Esophagus (tissue), 2 donors: ENCODE results near the gene SLC9C2. TPM values are rescaled to one million over a fixed set of nuclear protein-coding genes. Genes with fewer than 3 reads are reported as not detected.
"Not testable (repeated sequence)": the region's sequence is repeated elsewhere in the genome, so short reads cannot be mapped to it uniquely, and the experiment has no call there.

Source experiments
- H3K27ac ChIP-seq, 2 donors: one replicate each; pipeline ENCODE4 v1.5.1; 2013; ENCODE audit warnings: low read depth in 2 of 2, mild to moderate bottlenecking in 2 of 2, inconsistent platforms in 1 of 2, low read length in 1 of 2, moderate library complexity in 1 of 2
- H3K27me3 ChIP-seq, 2 donors: one replicate each; pipeline ENCODE4 v1.6.1; 2013; ENCODE audit warnings: low read length in 2 of 2, control low read depth in 1 of 2, mild to moderate bottlenecking in 1 of 2; ENCODE audit not compliant: insufficient read depth in 2 of 2, control insufficient read depth in 1 of 2
- H3K36me3 ChIP-seq, 2 donors: one replicate each; pipeline ENCODE4 v1.6.1; 2013; ENCODE audit warnings: low read length in 1 of 2; ENCODE audit not compliant: control insufficient read depth in 2 of 2, insufficient read depth in 2 of 2
- H3K4me1 ChIP-seq, 2 donors: one replicate each; pipeline ENCODE4 v1.6.1; 2013; ENCODE audit warnings: low read length in 1 of 2; ENCODE audit not compliant: control insufficient read depth in 2 of 2, insufficient read depth in 2 of 2
- H3K4me3 ChIP-seq, 2 donors: one replicate each; pipeline ENCODE4 v1.5.1; 2013; ENCODE audit warnings: low read length in 2 of 2, mild to moderate bottlenecking in 2 of 2, low read depth in 1 of 2, moderate library complexity in 1 of 2
- H3K9me3 ChIP-seq, 2 donors: one replicate each; pipeline ENCODE4 v1.6.1; 2013; ENCODE audit warnings: mild to moderate bottlenecking in 2 of 2, low read depth in 1 of 2, low read length in 1 of 2, moderate library complexity in 1 of 2; ENCODE audit not compliant: control insufficient read depth in 2 of 2, insufficient read depth in 1 of 2
- WGBS, 2 donors: extraction: QIAGEN DNeasy Blood & Tissue Kit; methylation state at CpG; one replicate each; pipeline ENCODE4 v1.1.7; 2013; 5-methylcytosine and 5-hydroxymethylcytosine counted together
- polyA plus RNA-seq, 2 donors: library from polyadenylated mRNA; stranded (reverse); fragments of 200-250 nt; gene quantifications; one replicate each; pipeline ENCODE4 v1.2.3, GENCODE V29; 2013
- donor health status: healthy with polysubstance abuse.
- donor health status: Bipolar disorder and iron deficiency.

Gene SLC9C2
- polyA plus RNA-seq, 2 donors: not detected

DNA sequence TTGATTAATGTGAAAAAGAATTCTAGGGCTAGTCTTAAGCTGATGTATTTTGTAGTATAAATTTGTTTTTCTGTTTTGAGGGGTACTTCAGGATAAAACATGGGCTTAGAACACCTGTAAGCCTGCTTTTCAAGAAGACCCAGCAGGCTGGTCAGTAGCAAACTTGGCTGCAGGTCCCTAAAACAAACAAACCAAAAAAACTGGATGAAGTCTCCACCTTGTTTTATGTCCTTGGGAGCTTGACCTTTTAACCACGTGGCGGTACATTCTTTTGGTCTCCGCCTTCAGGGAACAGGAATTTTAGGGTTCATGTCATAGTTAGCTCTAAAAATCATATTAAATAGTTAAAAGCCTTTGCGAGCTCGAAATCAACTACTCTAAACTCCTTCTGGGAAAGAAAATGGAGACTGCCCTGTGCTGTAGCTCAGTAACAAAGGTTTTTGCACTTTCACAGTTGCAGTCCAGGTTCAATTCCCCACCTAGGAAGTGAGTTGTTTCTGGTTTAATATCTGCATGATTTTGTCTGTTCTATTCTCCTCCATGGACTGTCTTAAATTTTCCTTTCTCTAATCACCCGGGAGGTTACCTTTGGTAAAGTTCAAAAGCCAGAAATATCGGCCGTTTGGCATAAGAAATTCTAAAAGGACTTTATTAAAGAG is 107.1 kb downstream of the SLC9C2 start:
- Histone ChIP-seq H3K27ac (no peak overlapping the region), H3K4me3 (no peak overlapping the region), H3K9me3 (no peaks in the 10 kb centered on the region), H3K4me1 (no peaks in the 10 kb centered on the region), H3K27me3 (no peaks in the 10 kb centered on the region), H3K36me3 (no peaks in the 10 kb centered on the region)
- 78 to 89% methylated on average over 8 of the region's 8 CpGs for WGBS, 2 donors

DNA sequence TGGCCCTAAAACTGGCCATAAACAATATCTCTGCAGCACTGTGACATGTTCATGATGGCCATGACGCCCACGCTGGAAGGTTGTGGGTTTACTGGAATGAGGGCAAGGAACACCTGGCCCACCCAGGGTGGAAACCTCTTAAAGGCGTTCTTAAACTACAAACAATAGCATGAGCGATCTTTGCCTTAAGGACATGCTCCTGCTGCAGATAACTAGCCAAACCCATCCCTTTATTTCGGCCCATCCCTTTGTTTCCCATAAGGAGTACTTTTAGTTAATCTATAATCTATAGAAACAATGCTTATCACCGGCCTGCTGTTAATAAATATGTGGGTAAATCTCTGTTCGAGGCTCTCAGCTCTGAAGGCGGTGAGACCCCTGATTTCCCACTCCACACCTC is 109.7 kb downstream of the SLC9C2 start:
- not testable (repeated sequence) for H3K36me3 ChIP-seq, H3K4me1 ChIP-seq, H3K27me3 ChIP-seq, H3K27ac ChIP-seq, H3K4me3 ChIP-seq, H3K9me3 ChIP-seq
- 93 to 95% methylated on average over 8 of the region's 8 CpGs for WGBS, 2 donors

DNA sequence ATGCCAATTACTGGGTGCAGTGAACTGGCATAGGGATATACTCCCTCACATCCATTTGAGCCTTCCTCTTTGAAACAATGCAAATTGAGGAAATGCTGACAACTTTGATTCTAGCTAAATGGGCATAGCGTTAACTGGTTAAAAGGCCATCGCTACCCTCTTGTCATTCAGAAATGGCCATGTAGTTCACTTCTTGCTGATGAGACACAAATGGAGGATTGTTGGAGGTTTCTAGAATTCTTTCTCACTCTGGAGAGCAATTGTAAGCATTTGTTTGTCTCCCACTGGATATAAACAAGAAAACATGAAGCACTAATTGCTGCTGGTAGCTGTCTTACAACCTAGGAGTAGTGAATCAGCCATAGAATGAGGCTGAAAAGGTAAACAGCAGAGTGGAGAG is 111.4 kb downstream of the SLC9C2 start:
- no peak overlapping the region for H3K27ac ChIP-seq
- H3K36me3 ChIP-seq: peaks cover 5 to 6% of the 10 kb centered on the region in 2 donors
- 98% methylated on average over 2 of the region's 2 CpGs for WGBS, 2 donors
- no peaks in the 10 kb centered on the region for H3K4me1 ChIP-seq
- no peaks in the 10 kb centered on the region for H3K27me3 ChIP-seq
- no peaks in the 10 kb centered on the region for H3K9me3 ChIP-seq
- H3K4me3 ChIP-seq: no peak overlapping the region

- Histone ChIP-seq H3K9me3 (no peaks in the 10 kb centered on the region), H3K4me3 (no peak overlapping the region), H3K4me1 (no peaks in the 10 kb centered on the region), H3K27me3 (no peaks in the 10 kb centered on the region), H3K27ac (no peak overlapping the region), H3K36me3 (peaks cover 11 to 13% of the 10 kb centered on the region in 2 donors)
- 98 to 99% methylated on average over 3 of the region's 3 CpGs for WGBS, 2 donors
Measured at GRCh38 chr1:173489929-173490328, 112.9 kb downstream of the SLC9C2 start.

DNA sequence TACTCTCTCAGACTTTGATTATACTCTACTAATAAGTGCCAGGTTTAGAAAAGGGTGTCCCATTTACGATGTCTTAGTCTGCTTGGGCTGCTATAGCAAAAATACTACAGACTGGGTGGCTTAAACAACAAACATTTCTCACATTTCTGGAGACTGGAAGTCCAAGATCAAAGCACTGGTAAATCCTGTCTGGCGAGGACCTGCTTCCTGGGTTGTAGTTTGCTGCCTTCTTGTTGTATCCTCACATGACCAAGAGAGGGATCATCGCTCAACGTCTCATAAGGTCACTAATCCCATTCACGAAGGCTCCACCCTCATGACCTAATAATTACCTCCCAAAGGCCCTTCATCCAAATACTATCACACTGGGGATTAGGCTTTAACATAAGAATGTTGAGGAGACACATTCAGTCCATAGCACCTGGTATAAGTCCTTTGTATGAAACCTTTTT is 113.7 kb downstream of the SLC9C2 start:
- Histone ChIP-seq H3K27me3 (no peaks in the 10 kb centered on the region), H3K4me1 (no peaks in the 10 kb centered on the region), H3K9me3 (no peaks in the 10 kb centered on the region), H3K27ac (peak overlapping the region in 1 of 2 donors; percentile 27), H3K4me3 (no peak overlapping the region), H3K36me3 (peaks cover 11 to 14% of the 10 kb centered on the region in 2 donors)
- WGBS, 2 donors: 71 to 82% methylated on average over 5 of the region's 5 CpGs

GRCh38 chr1:173488001-173488400 is 114.9 kb downstream of the SLC9C2 start:
- Histone ChIP-seq H3K4me3 (no peak overlapping the region), H3K36me3 (peaks cover 11 to 15% of the 10 kb centered on the region in 2 donors), H3K9me3 (no peaks in the 10 kb centered on the region), H3K27ac (no peak overlapping the region), H3K27me3 (no peaks in the 10 kb centered on the region), H3K4me1 (no peaks in the 10 kb centered on the region)
- WGBS, 2 donors: 79 to 83% methylated on average over 2 of the region's 2 CpGs

GRCh38 chr1:173485401-173485800 is 117.5 kb downstream of the SLC9C2 start:
- Histone ChIP-seq H3K27ac (no peak overlapping the region), H3K4me3 (no peak overlapping the region), H3K27me3 (no peaks in the 10 kb centered on the region), H3K36me3 (peaks cover 19 to 25% of the 10 kb centered on the region in 2 donors), H3K4me1 (no peaks in the 10 kb centered on the region), H3K9me3 (no peaks in the 10 kb centered on the region)
- 92 to 94% methylated on average over 7 of the region's 7 CpGs for WGBS, 2 donors

GRCh38 chr1:173484276-173484675 is 118.6 kb downstream of the SLC9C2 start:
- Histone ChIP-seq H3K4me3 (no peak overlapping the region), H3K27ac (no peak overlapping the region), H3K9me3 (no peaks in the 10 kb centered on the region), H3K4me1 (no peaks in the 10 kb centered on the region), H3K27me3 (no peaks in the 10 kb centered on the region), H3K36me3 (peaks cover 19 to 25% of the 10 kb centered on the region in 2 donors)
- WGBS, 2 donors: 90 to 92% methylated on average over 2 of the region's 2 CpGs

DNA sequence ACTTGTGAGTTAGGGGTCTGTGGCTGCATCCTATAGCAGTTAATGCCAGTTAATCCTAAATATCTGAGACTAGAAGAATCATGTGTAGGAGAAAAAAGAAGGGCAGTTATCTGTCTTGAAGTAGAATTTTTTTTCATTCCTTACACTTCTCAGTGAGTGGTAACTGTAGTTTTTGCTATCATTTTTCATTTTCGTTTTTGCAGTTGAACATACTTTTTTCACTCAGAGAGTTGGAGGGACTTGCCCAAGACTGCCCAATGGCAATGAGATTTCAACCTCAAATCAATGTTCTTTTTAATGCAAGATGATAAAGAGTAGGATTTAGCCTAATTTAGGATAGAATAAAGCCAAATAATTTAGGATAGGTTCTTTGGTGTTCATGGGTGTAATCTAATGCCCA is 120.2 kb downstream of the SLC9C2 start:
- 86 to 89% methylated on average over 1 of the region's 1 CpG for WGBS, 2 donors
- Histone ChIP-seq H3K4me3 (no peak overlapping the region), H3K36me3 (peaks cover 19 to 25% of the 10 kb centered on the region in 2 donors), H3K9me3 (no peaks in the 10 kb centered on the region), H3K27ac (no peak overlapping the region), H3K4me1 (no peaks in the 10 kb centered on the region), H3K27me3 (no peaks in the 10 kb centered on the region)

DNA sequence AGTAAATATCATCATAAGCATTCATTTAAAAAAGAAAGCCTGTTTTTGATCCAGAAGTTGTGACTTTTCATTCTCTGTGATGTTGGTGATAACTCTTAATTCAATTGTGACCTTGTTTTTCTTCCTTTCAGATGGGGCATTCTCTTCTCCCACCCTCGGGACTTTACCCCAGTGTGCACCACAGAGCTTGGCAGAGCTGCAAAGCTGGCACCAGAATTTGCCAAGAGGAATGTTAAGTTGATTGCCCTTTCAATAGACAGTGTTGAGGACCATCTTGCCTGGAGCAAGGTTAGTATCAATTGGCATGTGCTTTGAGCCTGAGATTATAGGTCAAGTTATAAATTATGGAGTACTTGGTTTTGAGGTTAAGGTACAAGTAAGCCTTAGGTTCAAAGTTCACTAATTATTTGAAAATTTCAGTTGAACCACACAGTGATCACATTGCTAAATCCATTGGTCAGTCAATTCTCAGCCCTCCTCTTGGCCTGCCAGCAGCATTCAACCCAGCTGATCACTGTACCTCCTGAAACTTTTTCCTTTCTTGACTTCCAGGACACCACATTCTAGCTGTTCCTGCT is 121.6 kb downstream of the SLC9C2 start:
- H3K9me3 ChIP-seq: no peaks in the 10 kb centered on the region
- H3K4me3 ChIP-seq: no peak overlapping the region
- no peak overlapping the region for H3K27ac ChIP-seq
- no peaks in the 10 kb centered on the region for H3K27me3 ChIP-seq
- H3K4me1 ChIP-seq: no peaks in the 10 kb centered on the region
- peaks cover 13 to 19% of the 10 kb centered on the region in 2 donors for H3K36me3 ChIP-seq
- WGBS, 2 donors: 82 to 87% methylated on average over 1 of the region's 1 CpG
